NCI-H1105 treated with DMSO at 0.1 percent for 48 hours (cell line): ENCODE measurements around the gene BCAS4.
"Not testable (repeated sequence)": the region's sequence is repeated elsewhere in the genome, so short reads cannot be mapped to it uniquely, and the experiment has no call there.

Source experiments
- DNase-seq: peaks from one replicate; lab custom pipeline; 2025; lab: John Stamatoyannopoulos, UW

BCAS4 gene

DNA sequence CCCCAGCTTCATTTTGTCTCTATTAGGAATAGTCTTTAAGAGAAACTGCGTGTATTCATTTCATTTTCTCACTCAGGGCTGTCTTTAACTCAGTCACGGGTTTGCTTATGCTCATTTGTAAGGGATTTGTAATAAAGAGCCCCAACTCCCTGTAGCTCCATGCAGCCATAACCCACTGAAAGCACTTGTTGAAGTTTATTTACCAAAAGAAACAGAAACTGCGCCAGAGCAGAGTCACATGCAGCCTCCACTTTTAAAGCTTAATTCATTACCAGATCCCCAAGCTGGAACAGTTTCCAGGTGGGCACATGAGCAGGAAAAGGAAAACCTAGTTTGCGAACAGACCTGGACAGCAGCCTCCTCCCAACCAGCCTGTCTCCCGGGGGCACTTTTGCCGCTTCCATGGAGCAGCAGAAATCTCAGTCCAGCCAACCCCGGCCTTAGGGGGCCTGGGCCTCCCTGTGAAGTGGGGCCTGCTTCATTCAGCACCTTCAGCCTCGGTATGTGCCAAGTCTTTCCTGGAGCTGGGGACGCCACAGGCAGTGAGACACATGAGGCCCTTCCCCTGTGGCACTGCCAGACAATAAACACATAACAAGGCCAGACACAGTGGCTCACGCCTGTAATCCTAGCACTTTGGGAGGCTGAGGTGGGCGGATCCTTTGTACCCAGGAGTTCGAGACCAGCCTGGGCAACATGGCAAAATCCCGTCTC is 4.5 kb downstream of the BCAS4 start:
- no peak for DNase-seq

DNA sequence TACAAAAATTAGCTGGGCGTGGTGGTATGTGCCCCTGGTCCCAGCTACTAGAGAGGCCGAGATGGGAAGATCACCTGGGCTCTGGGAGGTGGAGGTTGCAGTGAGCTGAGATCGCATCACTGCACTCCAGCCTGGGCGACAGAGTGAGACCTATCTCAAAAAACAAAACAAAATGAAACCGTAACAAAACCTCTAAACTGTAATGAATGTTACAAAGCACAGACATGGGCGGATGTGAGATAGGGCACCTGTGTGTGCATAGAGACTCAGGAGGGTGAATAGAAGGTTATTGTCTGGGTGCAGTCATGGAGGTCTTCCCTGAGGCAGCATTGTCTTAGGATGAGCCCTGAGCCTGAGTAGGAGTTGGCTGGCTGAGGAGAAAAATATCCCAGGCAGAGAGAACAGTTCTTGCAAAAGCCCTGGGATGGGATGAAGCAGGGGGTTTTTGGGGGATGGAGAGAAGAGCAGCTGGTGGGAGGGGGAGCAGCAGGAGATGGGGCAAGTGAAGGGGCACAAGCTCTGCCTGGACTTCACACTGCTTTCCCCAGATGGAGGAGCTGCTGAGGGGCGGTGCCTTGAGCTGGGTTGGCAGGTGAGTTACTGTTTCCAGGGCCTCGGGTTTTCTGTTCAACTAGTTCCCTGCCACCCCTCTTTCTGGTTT is 5.2 kb downstream of the BCAS4 start:
- DNase-seq: no peak

DNA sequence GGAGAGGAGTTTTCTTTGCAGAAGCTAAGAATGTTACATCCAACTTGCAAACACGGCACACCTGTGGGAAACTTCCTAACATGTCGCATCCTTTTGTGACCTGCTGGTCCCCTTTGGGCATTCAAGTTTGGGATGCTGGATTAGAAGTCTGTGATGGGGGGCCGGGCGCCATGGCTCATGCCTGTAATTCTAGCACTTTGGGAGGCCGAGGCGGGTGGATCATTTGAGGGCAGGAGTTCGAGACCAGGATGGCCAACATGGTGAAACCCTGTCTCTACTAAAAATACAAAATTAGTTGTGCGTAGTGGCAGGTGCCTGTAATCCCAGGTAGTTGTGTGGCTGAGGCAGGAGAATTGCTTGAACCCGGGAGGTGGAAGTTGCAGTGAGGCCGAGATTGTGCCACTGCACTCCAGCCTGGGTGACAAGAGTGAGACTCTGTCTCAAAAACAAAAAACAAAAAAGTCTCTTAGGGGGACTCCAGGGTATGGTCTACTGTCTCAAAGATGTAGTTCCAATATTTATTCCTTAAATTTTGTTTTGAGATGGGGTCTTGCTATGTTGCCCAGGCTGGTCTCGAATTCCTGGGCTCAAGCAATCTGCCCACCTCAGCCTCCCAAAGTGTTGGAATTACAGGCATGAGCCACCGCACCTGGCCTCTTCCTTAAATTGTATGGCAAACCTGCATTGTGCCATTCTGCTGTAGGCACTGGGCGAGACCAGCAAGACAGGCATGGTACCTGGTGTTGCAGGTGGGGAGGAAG is 6.3 kb downstream of the BCAS4 start:
- DNase-seq: not testable (repeated sequence)

DNA sequence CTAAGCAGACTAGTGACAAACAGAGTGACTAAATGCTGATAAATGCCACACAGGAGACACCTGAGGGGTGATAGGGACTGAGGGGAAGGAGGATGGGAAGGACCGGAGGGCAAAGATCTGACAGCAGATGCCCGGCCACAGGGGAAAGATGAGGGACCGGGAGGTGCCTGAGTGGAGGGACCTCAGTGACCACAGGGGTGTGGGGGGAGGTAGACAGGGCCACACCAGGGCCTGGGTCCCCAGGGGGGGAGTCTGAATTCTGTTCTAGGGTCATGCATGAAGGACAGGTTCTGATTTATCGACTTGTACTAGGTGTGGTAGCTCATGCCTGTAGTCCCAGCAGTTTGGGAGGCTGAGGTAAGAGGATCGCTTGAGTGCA is 6.9 kb downstream of the BCAS4 start:
- DNase-seq: no peak

DNA sequence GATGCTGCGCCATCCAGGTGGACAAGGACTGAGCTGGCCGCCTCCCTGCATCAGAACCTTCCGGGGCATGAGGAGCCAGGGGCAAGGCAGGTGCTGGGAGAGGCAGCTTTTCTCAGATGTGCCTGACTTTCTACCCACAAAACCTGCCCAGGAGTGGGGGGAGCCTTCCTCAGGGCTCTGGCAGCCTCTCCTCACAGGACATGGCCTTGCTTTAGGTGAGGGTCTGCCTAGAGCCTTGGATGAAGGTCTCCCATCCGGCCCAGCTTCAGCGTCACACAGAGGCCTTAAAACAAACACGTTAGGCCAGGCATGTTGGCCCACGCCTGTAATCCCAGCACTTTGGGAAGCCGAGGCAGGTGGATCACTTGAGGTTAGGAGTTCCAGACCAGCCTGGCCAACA is 7.4 kb downstream of the BCAS4 start:
- DNase-seq: no peak

DNA sequence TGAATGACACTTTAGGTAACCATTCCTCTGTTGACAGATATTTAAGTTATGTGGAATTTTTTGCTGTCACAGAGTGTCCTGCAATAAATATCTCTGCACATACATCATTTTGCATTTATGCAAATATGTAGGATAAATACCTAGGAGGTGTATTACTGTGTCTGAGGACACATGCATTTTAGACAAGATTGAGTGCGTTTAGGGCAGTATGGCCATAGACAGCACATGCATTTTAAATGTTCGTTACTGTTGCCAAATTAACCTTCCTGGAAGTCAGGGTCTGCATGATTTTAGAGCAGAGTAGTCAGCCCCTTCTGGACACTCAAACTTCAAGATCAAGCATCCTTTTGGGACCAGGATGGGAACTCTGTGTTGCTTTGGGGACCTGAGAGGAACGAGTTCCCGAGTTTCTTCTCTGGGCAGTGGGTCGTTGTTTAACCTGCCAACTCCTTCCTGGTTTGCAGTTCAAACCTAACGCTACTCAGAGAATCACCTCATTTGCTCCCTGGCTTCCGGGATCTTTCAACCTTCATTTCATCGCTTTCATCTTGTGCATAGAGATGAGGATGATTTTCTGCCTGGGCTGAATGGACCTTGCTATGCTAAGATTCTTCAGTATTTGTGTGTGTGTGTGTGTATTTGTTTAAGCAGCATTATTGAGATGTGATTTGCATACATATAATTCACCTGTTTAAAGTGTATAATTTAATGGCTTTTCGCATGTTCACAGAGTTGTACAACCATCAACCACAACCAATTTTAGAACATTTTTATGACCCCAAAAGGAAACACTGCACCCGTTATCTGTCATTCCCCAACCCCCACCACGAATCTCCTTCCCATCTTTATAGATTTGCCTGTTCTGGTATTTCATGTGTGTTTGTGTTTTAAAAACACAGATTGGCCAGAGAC is 9.8 kb downstream of the BCAS4 start:
- DNase-seq: no peak

DNA sequence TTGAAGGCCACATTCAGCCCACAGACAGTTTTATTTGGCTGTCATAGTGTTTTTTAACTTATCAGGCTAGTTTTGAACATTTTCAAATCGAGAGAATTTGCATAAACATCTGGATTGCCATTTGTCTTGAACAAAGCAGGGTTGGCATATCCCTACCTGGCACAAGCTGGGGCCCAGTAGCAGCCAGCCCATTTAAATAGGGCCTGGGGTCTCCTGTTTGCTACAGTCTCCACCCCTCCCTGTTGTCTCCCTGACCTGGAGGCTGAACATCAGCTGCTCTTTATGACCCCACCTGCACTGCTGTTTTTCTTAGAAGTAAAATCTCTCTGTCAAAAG is 10.5 kb downstream of the BCAS4 start:
- DNase-seq: no peak

DNA sequence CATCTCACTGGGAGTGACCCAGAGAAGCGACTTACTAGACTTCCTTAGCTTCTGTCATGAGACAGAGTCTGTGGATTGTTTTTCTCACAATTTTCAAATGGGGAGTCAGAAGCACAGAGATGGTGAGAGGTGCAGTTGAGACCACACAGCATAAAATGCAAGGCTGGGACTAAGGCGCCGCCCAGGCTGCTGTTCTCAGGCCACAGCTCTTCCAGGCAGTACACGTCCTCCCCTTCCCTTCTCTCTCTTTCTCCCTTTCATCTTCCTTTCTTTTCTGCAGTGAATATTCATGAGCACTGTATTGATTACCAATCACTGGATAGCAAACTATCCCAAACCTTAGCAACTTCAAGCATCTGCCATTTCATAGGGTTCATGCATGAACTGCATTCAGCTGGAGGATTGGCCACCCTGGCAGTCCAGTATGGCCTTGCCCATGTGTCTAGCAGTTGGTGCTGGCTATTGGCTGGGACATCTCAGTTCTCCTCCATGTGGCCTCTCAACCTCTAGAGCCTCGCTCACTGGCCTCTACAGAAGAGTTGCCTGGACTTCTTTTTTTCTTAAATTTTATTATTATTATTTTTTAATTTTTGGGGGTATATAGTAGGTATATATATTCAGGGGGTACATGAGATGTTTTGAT is 11.4 kb downstream of the BCAS4 start:
- no peak for DNase-seq

DNA sequence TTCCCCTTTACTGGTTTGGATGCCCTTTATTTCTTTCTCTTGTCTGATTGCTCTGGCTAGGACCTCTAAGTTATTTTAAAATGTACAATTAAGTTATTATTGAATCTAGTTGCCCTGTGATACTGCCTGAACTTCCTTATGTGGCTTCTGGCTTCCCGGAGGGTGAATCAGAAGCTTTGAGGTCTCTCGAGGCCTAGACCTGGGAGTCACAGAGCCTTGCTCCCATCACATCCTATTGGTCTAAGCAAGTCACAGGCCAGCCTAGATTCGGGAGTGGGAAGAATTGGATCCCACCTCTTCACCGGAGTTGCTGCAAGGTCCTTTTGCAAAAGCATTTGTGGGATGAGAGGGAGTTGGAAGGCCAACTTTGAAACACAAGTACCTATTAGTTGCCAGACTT is 15.2 kb downstream of the BCAS4 start:
- no peak for DNase-seq

DNA sequence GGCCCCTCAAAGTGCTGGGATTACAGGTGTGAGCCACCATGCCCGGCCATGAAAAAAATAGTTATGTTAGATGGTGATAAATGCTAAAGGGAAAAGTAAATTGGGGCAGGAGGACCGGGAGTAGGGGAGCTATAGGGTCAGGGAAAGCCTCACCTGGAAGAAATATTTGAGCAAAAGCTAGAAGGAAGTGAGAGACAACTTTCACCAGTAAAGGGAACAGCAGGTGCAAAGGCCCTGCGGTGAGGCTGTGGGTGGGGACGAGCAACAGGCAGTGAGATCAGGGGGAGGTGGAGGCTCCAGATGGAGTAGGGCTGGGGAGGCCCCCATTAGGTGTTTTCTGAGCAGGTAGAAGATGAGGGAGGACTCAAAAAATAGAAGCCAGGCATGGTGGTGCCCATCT is 16.0 kb downstream of the BCAS4 start:
- DNase-seq: no peak

DNA sequence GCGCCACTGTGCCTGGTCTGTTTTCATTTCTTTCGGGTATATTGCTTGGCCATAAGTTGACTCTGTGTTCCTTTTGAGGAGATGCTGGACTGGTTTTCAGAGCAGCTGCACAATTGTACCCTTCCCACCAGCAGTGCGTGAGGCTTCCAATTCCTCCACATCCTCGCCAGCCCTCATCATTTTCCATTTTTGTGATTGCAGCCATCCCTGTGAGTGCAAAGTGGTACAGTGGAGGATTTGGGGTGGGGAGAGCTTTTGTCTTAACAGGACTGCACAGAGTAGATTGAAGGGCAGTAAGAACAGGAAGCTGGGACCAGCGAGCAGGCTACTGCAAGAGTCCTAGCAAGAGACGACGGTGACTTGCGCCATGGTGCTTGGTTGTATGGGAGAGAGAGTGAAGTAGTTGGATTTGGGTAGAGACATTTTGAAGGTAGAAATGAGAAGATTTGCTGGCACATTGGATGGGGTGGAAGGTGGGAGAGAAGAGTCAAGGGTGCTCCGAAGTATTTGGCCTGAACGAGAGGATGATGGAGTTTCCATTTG is 18.3 kb downstream of the BCAS4 start:
- no peak for DNase-seq

DNA sequence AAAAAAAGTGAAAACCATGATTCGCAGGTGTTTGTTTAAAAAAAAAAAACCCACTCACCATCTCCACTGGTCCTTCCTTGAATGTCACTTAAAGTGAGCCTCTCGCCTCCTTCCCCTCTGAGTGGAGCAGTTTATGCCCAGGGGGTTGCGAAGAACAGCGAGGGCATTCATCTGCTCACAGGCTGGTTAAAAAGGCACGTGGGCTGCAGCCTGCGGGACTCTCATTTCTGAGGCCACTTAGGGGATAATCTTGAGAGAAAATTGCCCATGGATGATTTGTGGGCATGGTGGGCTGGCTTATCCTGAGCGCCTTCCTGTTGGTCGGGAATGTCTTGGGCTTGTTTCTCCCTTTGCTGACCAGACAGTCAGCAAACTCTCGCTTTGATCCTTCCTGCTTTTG is 18.9 kb downstream of the BCAS4 start:
- DNase-seq: no peak

DNA sequence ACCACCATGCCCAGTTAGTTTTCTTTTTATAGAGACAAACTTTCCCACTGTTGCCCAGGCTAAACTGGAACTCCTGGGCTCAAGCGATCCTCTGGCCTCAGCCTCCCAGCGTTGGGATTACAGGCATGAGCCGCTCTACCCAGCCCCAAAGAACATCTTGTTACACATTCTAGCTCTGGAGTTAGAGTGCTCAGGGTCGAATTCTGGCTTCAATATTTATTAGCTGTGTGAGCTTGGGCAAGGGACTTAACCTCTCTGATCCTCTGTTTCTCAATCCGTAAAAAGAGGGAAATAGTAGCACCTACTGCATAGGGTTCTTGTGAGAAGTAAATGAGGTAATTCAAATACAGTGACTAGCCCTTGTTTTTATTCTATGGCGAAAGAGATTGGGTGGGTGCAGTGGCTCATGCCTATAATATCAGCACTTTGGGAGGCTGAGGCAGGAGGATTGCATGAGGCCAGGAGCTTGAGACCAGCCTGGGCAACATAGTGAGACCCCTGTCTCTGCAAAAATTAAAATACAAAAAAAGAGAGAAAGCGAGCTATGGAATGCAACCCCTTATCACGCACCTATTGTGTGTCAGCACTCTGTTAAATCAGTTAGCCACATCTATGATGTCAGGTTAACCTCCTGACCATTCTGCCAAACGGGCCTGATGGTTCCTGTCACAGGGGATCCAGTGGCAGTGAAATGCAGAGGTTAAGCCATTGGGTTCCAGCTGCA is 19.7 kb downstream of the BCAS4 start:
- DNase-seq: no peak

DNA sequence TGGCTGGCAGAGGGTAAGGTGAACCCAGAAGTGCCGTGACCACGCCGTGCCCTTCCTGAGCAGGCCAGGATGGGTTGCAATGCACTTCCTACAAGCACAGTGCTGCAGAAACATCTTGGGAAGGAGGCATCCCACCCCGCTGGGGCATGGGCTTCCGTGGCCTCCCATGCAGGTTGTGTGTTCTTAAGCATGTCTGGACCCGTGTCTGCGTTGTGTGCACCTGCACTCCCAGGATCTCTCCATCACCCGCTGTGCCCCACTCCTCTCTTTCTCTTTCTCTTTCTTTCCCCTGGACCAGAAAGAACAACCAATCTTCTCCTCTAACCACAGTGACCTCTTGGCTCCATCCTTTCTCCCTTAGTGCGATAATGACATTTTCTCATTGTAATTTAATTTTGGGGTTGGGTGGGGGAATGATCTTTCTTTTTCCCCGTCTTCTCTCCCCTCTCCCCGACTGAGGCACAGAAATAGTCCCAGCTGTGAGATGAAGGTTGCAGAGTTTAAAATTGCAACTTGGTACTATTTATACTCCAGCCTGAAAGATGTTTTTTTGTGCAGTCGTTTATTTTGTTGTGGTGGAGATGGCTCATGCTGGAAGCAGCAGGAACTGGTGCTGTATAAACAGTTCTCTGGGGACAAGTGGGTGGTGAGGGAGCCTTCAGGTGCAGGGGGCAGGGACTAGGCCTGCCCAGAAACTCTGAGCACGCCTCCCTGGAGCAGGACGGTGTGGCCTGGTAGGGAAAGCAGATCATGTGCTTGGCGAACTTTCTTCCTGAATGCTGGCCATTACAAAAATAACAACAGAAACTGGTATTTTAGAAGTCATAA is 20.5 kb downstream of the BCAS4 start:
- DNase-seq: no peak

DNA sequence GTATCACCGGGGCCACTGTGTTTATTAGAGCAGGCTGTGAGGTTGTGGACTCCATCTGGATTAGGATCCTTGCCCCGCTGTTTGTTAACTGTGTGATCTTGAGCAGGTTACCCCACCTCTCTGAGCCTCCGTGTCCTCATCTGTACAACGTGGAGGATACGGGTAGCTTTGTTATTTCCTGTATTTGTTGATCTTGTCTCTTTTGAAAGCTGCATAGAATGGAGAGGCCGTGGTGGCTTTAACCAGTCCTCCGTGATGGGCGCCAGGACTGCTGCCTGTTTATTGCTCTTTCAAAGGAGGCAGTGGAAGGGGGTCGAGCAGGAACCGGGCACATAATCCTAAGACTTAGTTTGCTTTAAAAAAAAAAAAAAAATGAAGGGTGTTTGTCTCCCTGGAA is 22.9 kb downstream of the BCAS4 start:
- DNase-seq: no peak

DNA sequence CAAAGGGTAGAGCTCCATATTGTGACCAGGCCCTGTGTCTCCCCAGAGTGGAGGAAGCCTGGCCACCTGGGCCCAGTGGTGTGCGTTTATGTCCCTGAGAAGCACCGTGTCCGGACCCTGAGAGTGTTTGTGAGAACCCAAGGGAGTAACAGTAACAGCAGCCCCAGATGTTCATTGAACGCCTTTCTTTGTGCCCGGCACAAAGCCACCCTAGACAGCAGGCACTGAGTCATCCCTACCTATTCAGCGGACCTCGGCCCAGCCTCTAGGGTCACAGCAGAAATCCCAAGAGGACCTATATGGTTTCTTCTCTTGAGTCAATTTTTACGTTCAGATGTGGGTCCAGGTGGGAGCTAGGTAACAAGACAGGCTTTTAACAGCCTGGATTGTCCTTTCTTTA is 24.5 kb downstream of the BCAS4 start:
- no peak for DNase-seq

DNA sequence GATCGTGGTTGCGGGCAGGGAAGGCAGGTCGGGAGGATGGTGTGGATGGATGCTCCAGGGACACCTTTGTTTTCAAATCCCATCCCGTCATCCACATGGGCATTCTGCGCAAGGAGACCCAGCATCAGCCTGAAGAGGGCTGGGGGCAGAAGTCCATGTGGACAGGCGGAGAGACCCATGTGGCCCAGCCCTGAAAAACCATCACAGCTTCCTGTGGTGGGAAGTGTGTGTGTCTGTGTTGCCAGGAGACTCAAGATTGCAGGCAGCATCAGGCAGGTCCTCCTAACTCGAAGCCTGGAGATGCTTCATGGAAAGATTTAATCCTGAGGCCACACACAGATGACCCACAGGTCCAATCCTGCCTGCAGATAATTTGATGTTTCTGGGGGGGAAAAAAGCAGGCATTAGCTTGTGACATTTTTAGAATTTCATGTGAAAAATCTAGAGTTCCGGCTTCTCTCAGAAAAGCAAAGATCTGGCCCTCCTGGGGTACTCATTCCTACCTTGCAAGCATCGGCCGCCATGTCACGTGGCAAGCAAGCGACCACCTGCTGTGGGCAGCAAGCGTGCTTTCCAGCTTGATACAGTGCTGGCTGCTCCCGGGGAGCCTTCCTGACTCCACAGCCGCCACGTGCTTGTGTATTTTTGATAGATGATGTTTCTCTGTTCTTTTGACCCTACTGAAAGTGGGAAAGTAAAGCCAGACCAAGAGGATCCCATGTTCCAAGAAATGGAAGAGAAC is 25.8 kb downstream of the BCAS4 start:
- DNase-seq: no peak

DNA sequence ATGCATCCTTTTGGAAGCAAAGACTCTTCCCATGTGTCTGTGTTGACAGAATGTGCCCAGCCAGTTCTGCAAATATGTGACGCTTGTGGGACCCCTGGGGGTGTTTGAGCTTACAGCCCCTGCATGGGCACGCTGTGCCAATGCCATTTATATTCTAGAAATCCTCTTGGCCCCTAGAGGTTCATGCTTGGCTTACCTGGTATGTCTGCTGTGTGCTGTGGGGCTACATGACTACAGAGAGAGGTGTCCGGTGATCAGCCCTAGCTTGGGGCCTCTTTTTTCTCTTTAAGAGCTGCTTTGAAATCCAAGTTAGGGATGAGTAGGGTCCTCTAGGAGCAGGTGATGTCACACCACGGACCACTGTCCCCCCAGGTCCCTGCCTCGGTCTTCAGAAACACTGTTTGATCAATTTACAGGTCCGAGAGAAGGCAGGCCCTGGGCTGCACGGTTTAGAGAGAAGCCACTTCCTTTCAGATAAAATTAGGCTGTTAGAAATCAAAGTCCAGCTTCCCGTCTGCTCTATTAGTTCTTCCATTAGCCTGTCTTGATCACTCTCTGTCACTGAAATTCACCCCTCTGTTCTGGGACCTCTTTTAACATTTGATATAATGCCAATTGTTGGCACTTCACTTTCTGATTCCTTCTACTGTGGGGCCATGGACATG is 26.5 kb downstream of the BCAS4 start:
- no peak for DNase-seq

DNA sequence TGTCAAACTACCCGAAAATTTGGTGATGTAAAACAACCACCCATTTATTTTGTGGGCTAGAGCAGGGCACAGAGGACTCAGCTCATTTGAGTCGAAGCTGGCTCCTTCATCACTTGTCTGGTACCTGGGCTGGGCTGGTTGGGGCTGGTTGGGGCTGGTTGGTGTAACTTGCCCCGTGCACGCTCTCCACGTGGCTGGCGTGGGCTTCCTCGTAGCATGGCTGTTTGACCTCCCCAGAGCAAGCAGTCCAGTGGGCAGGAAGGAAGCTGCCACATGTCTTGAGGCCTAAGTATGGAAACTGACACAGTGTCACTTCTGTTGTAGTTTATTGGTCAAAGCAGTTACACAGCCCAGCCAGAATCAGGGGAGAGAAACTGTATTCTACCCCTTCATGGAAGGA is 27.1 kb downstream of the BCAS4 start:
- no peak for DNase-seq
